Ascending aorta (tissue), 2 donors: ENCODE data around the gene KIAA0930. TPM values are rescaled to one million over a fixed set of nuclear protein-coding genes. Genes with fewer than 3 reads are reported as not detected.
A peak's percentile ranks its signal among the peaks of the same experiment; 100 is the strongest.
"Not testable (repeated sequence)": the region's sequence is repeated elsewhere in the genome, so short reads cannot be mapped to it uniquely, and the experiment has no call there.

Source experiments
- DNase-seq, 2 donors: peaks; one replicate each; pipeline ENCODE4 v3.0.0-alpha.2; 2019; ENCODE audit warnings: low spot score in 2 of 2
- H3K27ac ChIP-seq, 2 donors: fragments of 200-600 bp; sonication (generic); one replicate each; pipeline ENCODE4 v1.5.1; 2016 to 2017; ENCODE audit warnings: mild to moderate bottlenecking in 1 of 2
- H3K27me3 ChIP-seq: fragments of 200-600 bp; sonication (generic); one replicate; pipeline ENCODE4 v1.5.1; 2017
- H3K36me3 ChIP-seq, 2 donors: fragments of 200-600 bp; sonication (generic); one replicate each; pipeline ENCODE4 v1.5.1; 2016
- H3K4me1 ChIP-seq, 2 donors: fragments of 200-600 bp; sonication (generic); one replicate each; pipeline ENCODE4 v1.5.1; 2016 to 2017; ENCODE audit warnings: mild to moderate bottlenecking in 1 of 2
- H3K4me3 ChIP-seq, 2 donors: fragments of 200-600 bp; sonication (generic); one replicate each; pipeline ENCODE4 v1.5.1; 2016 to 2017; ENCODE audit warnings: mild to moderate bottlenecking in 1 of 2
- H3K9me3 ChIP-seq, 2 donors: fragments of 200-600 bp; sonication (generic); one replicate each; pipeline ENCODE4 v1.5.1; 2016
- intact Hi-C: fragments of 100-400 bp; cut with DNase I; formaldehyde crosslinking; loops from one replicate; pipeline ENCODE4 v1.15.1; 2023
- total RNA-seq: library from RNA; depleted of rRNA; stranded (reverse); fragments of >200 nt; gene quantifications from one replicate; pipeline ENCODE4 v1.1.0, GENCODE V29; 2016
- TF ChIP-seq, protein P1 (sequence below), 3 experiments: fragments of 200-600 bp in 2 of 3; fragments of 450-650 bp in 1 of 3; sonication (generic) in 2 of 3; IDR thresholded peaks; one replicate each; pipeline ENCODE4 v1.5.1; 2016 to 2019; ENCODE audit warnings: antibody characterized with exemption in 3 of 3, mild to moderate bottlenecking in 1 of 3, moderate library complexity in 1 of 3

KIAA0930 gene
- total RNA-seq, 1 donor from 2014 or later = 60.0 TPM

DNA sequence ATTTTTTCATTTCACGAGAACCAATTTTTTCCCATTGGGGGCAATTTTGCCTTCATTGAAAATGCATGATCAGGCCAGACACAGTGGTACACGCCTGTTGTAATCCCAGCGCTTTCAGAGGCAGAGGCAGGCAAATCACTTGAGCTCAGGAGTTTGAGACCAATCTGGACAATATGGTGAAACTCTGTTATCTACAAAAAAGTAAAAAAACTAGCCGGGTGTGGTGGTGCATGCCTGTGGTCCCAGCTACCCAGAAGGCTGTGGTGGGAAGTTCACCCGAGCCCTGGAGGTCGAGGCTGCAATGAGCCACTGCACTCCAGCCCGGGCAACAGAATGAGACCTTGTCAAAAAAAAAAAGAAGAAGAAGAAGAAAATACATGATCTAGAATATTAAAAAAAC, 24.8 kb upstream of the KIAA0930 start:
- H3K27ac ChIP-seq = no peak overlapping the region
- TF ChIP-seq, protein P1, sequence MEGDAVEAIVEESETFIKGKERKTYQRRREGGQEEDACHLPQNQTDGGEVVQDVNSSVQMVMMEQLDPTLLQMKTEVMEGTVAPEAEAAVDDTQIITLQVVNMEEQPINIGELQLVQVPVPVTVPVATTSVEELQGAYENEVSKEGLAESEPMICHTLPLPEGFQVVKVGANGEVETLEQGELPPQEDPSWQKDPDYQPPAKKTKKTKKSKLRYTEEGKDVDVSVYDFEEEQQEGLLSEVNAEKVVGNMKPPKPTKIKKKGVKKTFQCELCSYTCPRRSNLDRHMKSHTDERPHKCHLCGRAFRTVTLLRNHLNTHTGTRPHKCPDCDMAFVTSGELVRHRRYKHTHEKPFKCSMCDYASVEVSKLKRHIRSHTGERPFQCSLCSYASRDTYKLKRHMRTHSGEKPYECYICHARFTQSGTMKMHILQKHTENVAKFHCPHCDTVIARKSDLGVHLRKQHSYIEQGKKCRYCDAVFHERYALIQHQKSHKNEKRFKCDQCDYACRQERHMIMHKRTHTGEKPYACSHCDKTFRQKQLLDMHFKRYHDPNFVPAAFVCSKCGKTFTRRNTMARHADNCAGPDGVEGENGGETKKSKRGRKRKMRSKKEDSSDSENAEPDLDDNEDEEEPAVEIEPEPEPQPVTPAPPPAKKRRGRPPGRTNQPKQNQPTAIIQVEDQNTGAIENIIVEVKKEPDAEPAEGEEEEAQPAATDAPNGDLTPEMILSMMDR (IDR thresholded peaks at IDR 0.05) = no peak
- H3K36me3 ChIP-seq = no peaks in the 10 kb centered on the region
- no peaks in the 10 kb centered on the region for H3K9me3 ChIP-seq
- DNase-seq = no peak
- intact Hi-C loops = no loop called here
- H3K27me3 ChIP-seq = no peaks in the 10 kb centered on the region
- H3K4me3 ChIP-seq = no peak overlapping the region
- H3K4me1 ChIP-seq = peaks cover 8 to 9% of the 10 kb centered on the region in 2 donors

DNA sequence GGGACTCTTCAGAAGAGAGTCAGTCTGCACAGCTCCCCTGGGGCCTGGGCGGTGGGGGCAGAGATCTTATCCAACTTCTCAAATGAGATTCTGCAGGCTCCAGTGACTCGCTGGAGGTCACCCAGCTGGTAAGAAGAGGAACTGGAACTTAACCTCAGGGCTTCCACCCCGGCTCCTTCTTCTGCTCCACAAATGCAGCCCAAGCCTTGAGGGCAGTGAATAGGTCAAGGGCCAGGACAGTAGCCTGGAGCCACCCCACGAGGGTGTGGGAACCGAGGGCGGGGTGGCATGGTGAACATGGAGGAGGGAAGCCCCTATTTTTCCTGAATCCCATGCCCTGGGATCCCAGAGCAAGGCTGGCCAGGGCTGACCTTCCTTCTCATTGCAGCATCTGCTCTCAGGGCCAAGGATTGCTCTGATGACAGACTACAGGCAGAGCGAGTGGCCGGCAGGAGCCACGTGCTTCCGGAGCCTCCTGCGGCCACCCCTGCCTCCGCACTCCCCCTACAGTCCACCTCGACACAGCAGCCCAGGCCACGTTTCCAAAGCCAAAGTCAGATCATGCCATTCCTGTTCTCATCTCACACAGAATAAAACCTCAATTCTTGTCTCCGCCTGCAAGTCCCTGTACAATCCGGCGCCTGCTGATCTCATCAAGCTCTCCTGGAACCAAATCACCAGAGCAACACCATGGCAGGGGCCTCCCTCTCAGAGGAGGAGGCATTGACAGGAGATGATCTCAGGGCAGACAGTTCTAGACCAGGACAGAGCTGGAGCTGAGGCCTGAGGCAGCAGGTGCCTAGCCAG, 23.0 kb upstream of the KIAA0930 start:
- DNase-seq = peak in 1 of 2 donors; percentile 85
- Histone ChIP-seq H3K36me3 (no peaks in the 10 kb centered on the region), H3K4me3 (no peak overlapping the region), H3K9me3 (no peaks in the 10 kb centered on the region), H3K4me1 (peaks cover under 1 to 4% of the 10 kb centered on the region in 2 donors), H3K27ac (no peak overlapping the region), H3K27me3 (no peaks in the 10 kb centered on the region)
- TF ChIP-seq, protein P1 (IDR thresholded peaks at IDR 0.05) = peak; percentile 67 to 72 (median 72)
- intact Hi-C loops = loop anchor here (1.0 to 5.0 kb wide), 2 partner anchors 101 to 291 kb away; partner anchors contain the start of gene NUP50

GRCh38 chr22:45262931-45263462, 22.3 kb upstream of the KIAA0930 start:
- TF ChIP-seq, protein P1 (IDR thresholded peaks at IDR 0.05) = no peak
- Histone ChIP-seq H3K4me3 (no peak overlapping the region), H3K9me3 (no peaks in the 10 kb centered on the region), H3K4me1 (peaks cover 0 to 4% of the 10 kb centered on the region in 2 donors), H3K36me3 (no peaks in the 10 kb centered on the region), H3K27me3 (no peaks in the 10 kb centered on the region), H3K27ac (no peak overlapping the region)
- intact Hi-C loops = loop anchor here (5.0 kb wide), 1 partner anchor 101 kb away; the partner anchor contains the start of gene NUP50
- DNase-seq = no peak

DNA sequence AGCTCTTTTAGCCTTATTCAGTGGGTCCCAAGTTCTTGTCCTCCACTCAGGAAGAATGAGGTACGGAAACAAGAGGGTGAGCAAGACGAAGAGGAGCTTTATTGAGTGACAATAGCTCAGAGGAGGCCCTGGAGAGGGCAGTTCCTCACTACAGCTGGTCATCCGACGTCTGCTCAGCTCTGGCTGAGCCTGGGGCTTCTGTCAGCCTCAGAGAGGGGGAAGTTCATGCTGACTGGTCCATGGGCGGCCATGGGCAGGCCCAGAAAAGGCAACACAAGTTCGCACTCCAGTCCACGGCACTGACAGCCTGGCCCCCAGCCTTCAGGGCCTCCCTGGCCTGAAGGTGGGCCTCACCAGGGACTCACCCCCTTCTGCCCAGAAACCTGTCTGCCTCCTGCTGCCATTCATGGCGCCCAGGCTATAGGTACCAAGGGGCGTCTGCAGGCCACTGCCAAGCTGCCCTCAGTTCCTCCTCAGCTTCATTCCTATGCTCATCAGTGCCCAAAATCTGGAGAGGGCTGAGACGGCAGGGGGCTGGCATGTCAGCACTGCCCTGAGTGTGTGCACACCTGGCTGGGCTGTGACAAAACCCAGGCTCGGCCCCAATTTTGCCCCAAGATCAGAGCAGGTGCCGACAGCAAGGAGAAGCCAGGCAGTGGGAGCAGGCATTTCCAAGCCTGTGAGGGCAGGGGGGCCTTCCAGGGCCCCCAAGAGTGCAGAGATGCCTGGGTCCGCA, 21.7 kb upstream of the KIAA0930 start:
- TF ChIP-seq, protein P1 (IDR thresholded peaks at IDR 0.05) = no peak
- peaks cover 0 to 4% of the 10 kb centered on the region in 2 donors for H3K4me1 ChIP-seq
- no peak overlapping the region for H3K27ac ChIP-seq
- no peaks in the 10 kb centered on the region for H3K27me3 ChIP-seq
- no peaks in the 10 kb centered on the region for H3K36me3 ChIP-seq
- H3K4me3 ChIP-seq = no peak overlapping the region
- DNase-seq = no peak
- intact Hi-C loops = loop anchor here (5.0 kb wide), 1 partner anchor 100 kb away; the partner anchor contains the start of gene NUP50
- H3K9me3 ChIP-seq = no peaks in the 10 kb centered on the region

GRCh38 chr22:45261407-45262088, 20.9 kb upstream of the KIAA0930 start:
- Histone ChIP-seq H3K27me3 (no peaks in the 10 kb centered on the region), H3K4me3 (no peak overlapping the region), H3K4me1 (peaks cover 0 to 4% of the 10 kb centered on the region in 2 donors), H3K9me3 (no peaks in the 10 kb centered on the region), H3K36me3 (no peaks in the 10 kb centered on the region), H3K27ac (no peak overlapping the region)
- TF ChIP-seq, protein P1 (IDR thresholded peaks at IDR 0.05) = no peak
- DNase-seq = no peak
- intact Hi-C loops = loop anchor here (5.0 kb wide), 1 partner anchor 99 kb away; the partner anchor contains the start of gene NUP50

- not testable (repeated sequence) for H3K27ac ChIP-seq, H3K27me3 ChIP-seq, H3K4me3 ChIP-seq, H3K9me3 ChIP-seq, H3K36me3 ChIP-seq, DNase-seq, H3K4me1 ChIP-seq
- intact Hi-C loops = loop anchor here (5.0 kb wide), 1 partner anchor 98 kb away; the partner anchor contains the start of gene NUP50
Measured at GRCh38 chr22:45260395-45260759, 19.7 kb upstream of the KIAA0930 start.
